GM12891 (cell line): ENCODE data around the gene ELP5.

Experiments
- PAX5 ChIP-seq: IDR thresholded peaks from 2 replicates; pipeline ENCODE4 v1.6.1; 2011; ENCODE audit warnings: low read length, moderate library complexity, mild to moderate bottlenecking; ENCODE audit not compliant: insufficient read depth, severe bottlenecking
- POLR2A ChIP-seq: IDR thresholded peaks from 2 replicates; pipeline ENCODE4 v1.6.1; 2011; ENCODE audit warnings: low read depth, low read length, control low read depth
- POLR2AphosphoS5 ChIP-seq: IDR thresholded peaks from 2 replicates; pipeline ENCODE4 v1.6.1; 2011; ENCODE audit warnings: low read depth, low read length, control low read depth
- SPI1 ChIP-seq: IDR thresholded peaks from 2 replicates; pipeline ENCODE4 v1.6.1; 2011; ENCODE audit warnings: low read depth, low read length, control low read depth
- TAF1 ChIP-seq: IDR thresholded peaks from 2 replicates; pipeline ENCODE4 v1.6.1; 2011; ENCODE audit warnings: low read depth, low read length, control low read depth

DNA sequence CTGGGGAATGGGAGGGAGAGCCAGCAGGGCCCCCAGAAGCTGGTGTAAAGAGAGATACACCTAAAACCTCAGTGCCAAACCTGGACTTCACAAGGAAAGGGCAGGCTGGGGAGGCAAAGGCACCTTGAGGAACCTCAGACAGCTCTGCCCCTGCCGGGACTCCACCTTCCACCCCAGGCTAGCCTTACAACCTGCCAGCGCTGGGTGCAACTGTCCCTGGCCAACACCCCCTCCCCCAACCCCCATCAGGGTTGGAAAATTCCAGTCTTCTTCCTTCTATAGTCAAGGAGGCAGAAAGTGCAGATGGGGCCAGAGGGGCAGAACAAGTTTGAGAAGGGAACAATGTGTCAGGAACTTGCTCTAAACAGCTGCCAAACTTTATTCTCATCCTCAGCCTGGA lies 40.2 kb downstream of the ELP5 start:
- no peak for TF ChIP-seq POLR2AphosphoS5
- no peak for TF ChIP-seq POLR2A
- no peak for TF ChIP-seq TAF1
- no peak for TF ChIP-seq SPI1
- TF ChIP-seq PAX5, result no peak
